GM19463 (cell line): ENCODE data around the gene FMOD.

Source experiments
- ATAC-seq: cut with Tn5 transposase; IDR thresholded peaks from one replicate; pipeline ENCODE4 v1.9.1; 2021; ENCODE audit warnings: mild to moderate bottlenecking, moderate library complexity; ENCODE audit not compliant: unreplicated experiment

The FMOD gene

GRCh38 chr1:203361945-203362719 is 11.2 kb upstream of the FMOD start:
- no peak for ATAC-seq

- no peak for ATAC-seq
These were observed 9.7 kb upstream of the FMOD start for GRCh38 chr1:203360547-203361185.

GRCh38 chr1:203359010-203359571 is 8.2 kb upstream of the FMOD start:
- no peak for ATAC-seq

- no peak for ATAC-seq
These were observed 3.3 kb upstream of the FMOD start for GRCh38 chr1:203354246-203354645.

- no peak for ATAC-seq
These were observed 2.6 kb upstream of the FMOD start for GRCh38 chr1:203353486-203353885.

GRCh38 chr1:203349773-203350524 is 973 bp downstream of the FMOD start:
- no peak for ATAC-seq

- no peak for ATAC-seq
These were observed 1.8 kb downstream of the FMOD start for GRCh38 chr1:203349166-203349565.

- ATAC-seq, result no peak
These were observed 4.2 kb downstream of the FMOD start for GRCh38 chr1:203346769-203347102.

- ATAC-seq, result no peak
These were observed 4.7 kb downstream of the FMOD start for GRCh38 chr1:203346060-203346768.

- ATAC-seq, result no peak
These were observed 6.8 kb downstream of the FMOD start for GRCh38 chr1:203343956-203344754.

- no peak for ATAC-seq
These were observed 8.6 kb downstream of the FMOD start for GRCh38 chr1:203342192-203342940.

GRCh38 chr1:203340112-203340790 is 10.7 kb downstream of the FMOD start:
- no peak for ATAC-seq

GRCh38 chr1:203338335-203339036 is 12.4 kb downstream of the FMOD start:
- no peak for ATAC-seq

- no peak for ATAC-seq
These were observed 14.8 kb downstream of the FMOD start for GRCh38 chr1:203336097-203336496.

- ATAC-seq, result no peak
These were observed 15.4 kb downstream of the FMOD start for GRCh38 chr1:203335503-203335902.

GRCh38 chr1:203331224-203331623 is 19.7 kb downstream of the FMOD start:
- no peak for ATAC-seq

GRCh38 chr1:203328714-203329122 is 22.2 kb downstream of the FMOD start:
- no peak for ATAC-seq
